GM19324 (cell line): ENCODE data around the gene ACOX2.

Experiments used
- ATAC-seq: cut with Tn5 transposase; IDR thresholded peaks from one replicate; pipeline ENCODE4 v1.9.1; 2021; ENCODE audit warnings: mild to moderate bottlenecking, moderate library complexity; ENCODE audit not compliant: unreplicated experiment, low FRiP score

Gene ACOX2

DNA sequence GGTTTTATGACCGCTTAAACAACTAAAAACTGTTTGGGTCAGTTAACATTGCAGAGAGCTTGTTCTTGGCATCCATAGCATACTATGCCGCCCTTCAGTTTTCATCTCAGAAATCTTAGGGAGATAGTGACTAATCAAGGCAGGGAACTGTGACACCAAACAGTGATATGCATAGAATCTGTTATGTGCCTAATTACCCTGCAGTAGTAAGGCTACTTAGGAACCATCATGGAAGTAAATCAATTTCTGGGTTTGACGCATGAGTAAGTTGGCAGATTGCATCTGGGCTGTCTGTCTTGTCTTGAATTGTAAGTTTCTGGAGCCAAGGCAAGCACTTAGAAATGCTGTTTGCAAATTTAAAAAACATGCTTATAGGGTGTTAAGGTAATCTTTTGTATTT, 22.6 kb downstream of the ACOX2 start:
- ATAC-seq, result no peak

DNA sequence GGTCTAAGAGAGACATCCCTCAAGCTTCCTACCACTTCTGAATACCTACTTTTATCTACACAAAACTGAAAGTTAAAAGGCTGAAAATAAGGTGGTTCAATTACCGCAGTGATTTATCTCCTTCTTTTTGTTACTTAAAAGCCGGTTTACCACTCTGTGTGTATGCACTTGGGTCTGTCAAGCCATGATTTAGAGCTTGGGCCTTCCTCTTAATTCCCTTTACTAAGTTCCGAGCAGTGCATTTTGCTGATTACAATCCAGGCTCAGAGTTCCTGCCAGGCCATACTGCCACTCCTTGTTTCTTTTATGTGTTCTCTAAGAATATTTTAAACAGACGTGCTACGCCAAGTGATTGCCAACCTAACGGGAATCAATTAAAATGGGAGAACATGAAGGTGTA, 28.6 kb downstream of the ACOX2 start:
- no peak for ATAC-seq

- no peak for ATAC-seq
Measured at GRCh38 chr3:58507356-58508078, 29.5 kb downstream of the ACOX2 start.

DNA sequence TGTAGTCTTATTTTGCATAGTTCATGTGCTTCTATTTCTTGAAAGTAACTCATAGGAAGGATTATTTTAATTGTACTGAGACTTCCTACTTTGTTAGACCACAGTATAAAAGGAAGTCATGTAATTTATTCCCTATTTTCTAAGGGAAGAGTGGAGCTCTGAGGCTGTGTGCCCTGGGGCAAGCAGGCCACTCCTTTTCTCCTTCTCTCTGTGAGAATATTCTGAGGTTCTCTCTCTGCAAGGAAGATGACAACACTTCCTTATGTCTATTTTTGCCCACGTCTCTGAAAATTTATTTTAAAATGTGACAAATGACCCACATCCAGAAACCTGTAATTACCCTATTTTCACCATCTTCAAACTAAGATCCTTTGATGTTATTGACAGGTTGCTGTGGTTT, 34.1 kb downstream of the ACOX2 start:
- no peak for ATAC-seq

GRCh38 chr3:58497097-58497496, 39.9 kb downstream of the ACOX2 start:
- no peak for ATAC-seq

GRCh38 chr3:58496206-58496857, 40.7 kb downstream of the ACOX2 start:
- no peak for ATAC-seq

DNA sequence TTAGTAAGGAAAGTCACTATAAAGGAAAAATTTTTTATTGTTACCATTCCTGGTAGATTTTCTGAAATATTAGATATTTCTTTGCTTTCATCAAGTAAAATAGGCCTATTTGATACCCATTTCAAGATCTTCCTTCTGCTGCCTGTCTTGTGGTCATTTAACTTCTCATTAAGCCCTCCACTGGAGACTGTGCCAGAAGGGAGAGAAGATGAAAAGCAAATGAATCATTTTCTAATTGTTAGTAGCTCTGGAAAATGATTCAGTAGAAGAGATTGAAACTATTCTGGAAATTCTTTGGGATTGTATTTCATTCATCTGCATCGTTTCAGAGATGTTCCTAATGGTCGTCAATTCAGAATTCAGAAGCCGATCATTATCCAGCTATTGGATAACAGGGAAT, 41.9 kb downstream of the ACOX2 start:
- ATAC-seq, result no peak

DNA sequence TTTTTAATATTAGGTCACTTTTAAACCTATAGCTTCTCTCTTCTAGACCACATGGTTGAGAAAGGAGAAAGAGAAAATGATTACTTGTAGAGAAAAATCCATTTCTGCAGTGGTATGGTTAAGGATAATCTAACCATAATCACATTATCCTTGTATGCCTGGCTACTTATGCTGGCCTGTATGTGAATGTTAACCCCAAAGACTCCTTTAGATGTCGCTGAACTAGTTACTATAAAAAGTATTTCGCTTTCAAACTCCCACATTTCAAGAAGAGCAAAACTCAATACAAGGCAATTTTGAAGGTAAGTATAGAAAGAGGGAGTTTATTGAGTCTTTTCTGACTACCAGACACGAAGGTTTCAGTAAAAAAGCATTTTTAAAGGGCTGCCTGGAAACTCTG, 42.9 kb downstream of the ACOX2 start:
- ATAC-seq, result no peak

DNA sequence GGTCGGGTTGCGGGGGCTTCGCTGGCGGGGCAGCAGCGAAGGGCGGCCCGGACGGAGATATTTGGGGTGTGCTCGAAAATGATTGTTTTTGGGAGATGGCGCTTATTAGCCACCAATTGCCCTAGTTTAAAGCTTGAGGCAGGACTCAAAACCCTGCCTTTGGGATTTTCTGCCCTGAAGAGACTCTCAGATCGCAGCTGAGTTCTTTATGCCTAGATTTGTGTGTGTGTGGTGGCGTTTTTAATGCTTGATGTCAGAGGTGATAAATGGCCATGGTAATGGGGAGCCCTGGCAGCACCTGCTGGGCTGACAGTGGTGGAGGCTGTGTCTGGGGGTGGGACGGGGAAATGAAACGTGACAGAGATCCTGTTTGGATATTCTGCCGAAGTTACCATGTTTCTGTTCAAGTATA, 44.5 kb downstream of the ACOX2 start:
- ATAC-seq, result no peak

GRCh38 chr3:58491506-58492402, 45.2 kb downstream of the ACOX2 start, which contains the start of gene KCTD6:
Gene KCTD6 (plus strand): TSS chr3:58492096. CDS start chr3:58498756, 6,660 bp downstream.
- peak; percentile 95 for ATAC-seq

- ATAC-seq, result no peak
Measured at GRCh38 chr3:58490860-58491501, 46.0 kb downstream of the ACOX2 start.

GRCh38 chr3:58488967-58489366, 48.0 kb downstream of the ACOX2 start:
- ATAC-seq, result no peak

GRCh38 chr3:58487140-58487886, 49.7 kb downstream of the ACOX2 start:
- no peak for ATAC-seq

DNA sequence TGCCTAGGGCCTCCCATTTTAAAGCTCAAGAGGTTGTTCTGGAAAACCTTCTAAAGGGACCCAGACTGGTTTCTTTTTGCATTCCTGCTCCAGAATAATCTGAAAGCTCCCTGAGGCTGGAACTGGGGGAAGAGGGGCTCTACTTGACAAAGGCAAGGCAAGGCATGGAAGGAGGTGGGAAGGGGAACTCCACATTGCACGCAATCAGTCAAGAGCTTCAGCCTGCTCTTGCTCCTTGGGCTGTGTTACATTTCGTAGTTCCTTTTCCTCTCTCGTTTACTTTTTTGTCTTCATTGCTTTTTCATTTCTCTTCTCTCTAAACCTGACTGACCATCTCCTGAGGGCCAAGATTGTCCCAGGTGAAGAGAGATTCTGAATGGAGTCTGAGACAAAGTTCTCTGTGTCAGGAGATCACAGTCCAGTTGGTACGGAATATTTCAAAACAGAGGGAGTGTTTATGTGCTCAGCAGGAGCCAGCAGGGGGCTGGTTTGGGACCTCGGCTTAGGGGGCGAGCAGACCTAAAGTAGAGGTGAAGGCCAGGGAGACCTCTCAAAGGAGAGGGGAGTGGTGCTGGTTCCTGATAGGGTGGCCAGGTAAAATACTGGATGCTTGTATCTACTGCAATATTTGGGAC, 51.1 kb downstream of the ACOX2 start:
- ATAC-seq, result no peak

GRCh38 chr3:58484722-58485069, 52.3 kb downstream of the ACOX2 start:
- no peak for ATAC-seq

- ATAC-seq, result no peak
Measured at GRCh38 chr3:58484045-58484721, 52.8 kb downstream of the ACOX2 start.

DNA sequence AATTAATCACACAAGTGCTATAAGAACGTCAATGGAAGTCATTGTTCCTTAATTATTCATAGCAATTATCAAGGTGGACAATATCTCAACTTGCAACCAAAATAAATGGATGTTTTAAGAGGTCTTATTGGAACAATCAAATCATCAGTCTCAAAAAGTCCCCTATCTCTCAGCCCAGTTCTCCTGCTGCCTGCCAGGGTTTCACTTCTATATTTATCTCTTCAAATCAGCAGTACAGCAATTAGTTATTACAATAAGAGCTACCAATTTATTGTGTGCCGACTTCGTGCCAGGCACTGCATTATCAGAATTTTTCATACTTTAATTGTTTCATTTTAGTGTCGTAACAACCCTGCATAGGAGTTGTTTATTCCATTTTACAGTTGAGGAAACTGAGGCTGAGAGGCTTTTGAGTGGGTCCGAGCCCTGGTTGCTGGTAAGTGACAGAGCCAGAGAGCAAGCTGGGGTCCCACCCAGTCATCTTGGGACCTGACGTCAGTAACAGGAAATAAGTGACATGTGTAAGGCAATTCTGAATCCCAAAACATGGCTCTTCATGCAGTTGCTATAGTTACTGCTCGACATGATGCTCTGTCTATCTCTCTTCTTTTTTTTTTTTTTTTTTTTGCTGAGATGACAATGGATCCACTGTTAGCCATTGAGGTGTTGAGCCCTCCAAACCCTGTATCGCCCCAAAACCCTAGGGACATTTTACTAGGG, 53.9 kb downstream of the ACOX2 start:
- ATAC-seq, result no peak

DNA sequence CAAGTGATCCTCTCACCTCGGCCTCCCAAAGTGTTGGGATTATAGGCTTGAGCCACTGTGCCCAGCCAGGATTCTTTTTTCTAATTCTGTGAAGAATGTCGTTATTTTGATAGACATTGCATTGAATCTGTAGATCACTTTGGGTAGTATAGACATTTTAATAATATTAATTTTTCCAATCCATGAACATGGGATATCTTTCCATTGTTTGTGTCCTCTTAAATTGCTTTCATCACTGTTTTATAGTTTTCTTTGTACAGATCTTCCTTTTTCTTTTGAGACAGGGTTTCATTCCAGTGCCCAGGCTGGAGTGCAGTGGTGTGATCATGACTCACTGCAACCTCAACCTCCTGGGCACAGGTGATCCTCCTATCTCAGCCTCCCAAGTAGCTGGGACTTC, 56.7 kb downstream of the ACOX2 start:
- no peak for ATAC-seq
